ENCODE measurements around the gene SMAP2.

Gene SMAP2

GRCh38 chr1:40416709-40417108 lies 43.2 kb downstream of the SMAP2 start:
- no peak for DNase-seq (ENCODE audit: low read depth in 4 of 4, low spot score in 1 of 4)

GRCh38 chr1:40421431-40422384 lies 48.2 kb downstream of the SMAP2 start:
- DNase-seq (ENCODE audit: low read depth in 4 of 4, low spot score in 1 of 4) = no peak

- no peak for DNase-seq (ENCODE audit: low read depth in 4 of 4, low spot score in 1 of 4)
These were observed 49.2 kb downstream of the SMAP2 start for GRCh38 chr1:40422630-40423263.

GRCh38 chr1:40423264-40423642 lies 49.7 kb downstream of the SMAP2 start:
- no peak for DNase-seq (ENCODE audit: low read depth in 4 of 4, low spot score in 1 of 4)

GRCh38 chr1:40423951-40424618 lies 50.6 kb downstream of the SMAP2 start:
- DNase-seq (ENCODE audit: low read depth in 4 of 4, low spot score in 1 of 4) = no peak

GRCh38 chr1:40425198-40425597 lies 51.7 kb downstream of the SMAP2 start:
- no peak for DNase-seq (ENCODE audit: low read depth in 4 of 4, low spot score in 1 of 4)

GRCh38 chr1:40431385-40431784 lies 57.9 kb downstream of the SMAP2 start:
- DNase-seq (ENCODE audit: low read depth in 4 of 4, low spot score in 1 of 4) = no peak

- no peak for DNase-seq (ENCODE audit: low read depth in 4 of 4, low spot score in 1 of 4)
These were observed 59.3 kb downstream of the SMAP2 start for GRCh38 chr1:40432644-40433390.

GRCh38 chr1:40435471-40435870 lies 61.9 kb downstream of the SMAP2 start:
- no peak for DNase-seq (ENCODE audit: low read depth in 4 of 4, low spot score in 1 of 4)

GRCh38 chr1:40435876-40436275 lies 62.3 kb downstream of the SMAP2 start:
- DNase-seq (ENCODE audit: low read depth in 4 of 4, low spot score in 1 of 4) = no peak

- no peak for DNase-seq (ENCODE audit: low read depth in 4 of 4, low spot score in 1 of 4)
These were observed 65.0 kb downstream of the SMAP2 start for GRCh38 chr1:40438391-40439015.

- DNase-seq (ENCODE audit: low read depth in 4 of 4, low spot score in 1 of 4) = no peak
These were observed 65.7 kb downstream of the SMAP2 start for GRCh38 chr1:40439247-40439646.

- peak; percentile 72 to 88 (median 81) for DNase-seq (ENCODE audit: low read depth in 4 of 4, low spot score in 1 of 4)
These were observed 76.4 kb downstream of the SMAP2 start, which contains the start of gene ZFP69B for GRCh38 chr1:40449684-40450494. Gene ZFP69B (plus strand): TSS chr1:40450476. CDS start chr1:40450962, 486 bp downstream.

GRCh38 chr1:40450495-40451237 lies 77.1 kb downstream of the SMAP2 start:
- peak; percentile 50 to 78 (median 66) for DNase-seq (ENCODE audit: low read depth in 4 of 4, low spot score in 1 of 4)

GRCh38 chr1:40451238-40451585 lies 77.7 kb downstream of the SMAP2 start:
- DNase-seq (ENCODE audit: low read depth in 4 of 4, low spot score in 1 of 4) = no peak

GRCh38 chr1:40454873-40455272 lies 81.3 kb downstream of the SMAP2 start:
- DNase-seq (ENCODE audit: low read depth in 4 of 4, low spot score in 1 of 4) = no peak

GRCh38 chr1:40462956-40463590 lies 89.5 kb downstream of the SMAP2 start:
- DNase-seq (ENCODE audit: low read depth in 4 of 4, low spot score in 1 of 4) = no peak

- no peak for DNase-seq (ENCODE audit: low read depth in 4 of 4, low spot score in 1 of 4)
These were observed 95.8 kb downstream of the SMAP2 start for GRCh38 chr1:40469327-40469726.
